ENCODE results near the gene PFKFB2. TPM values are rescaled to one million over a fixed set of nuclear protein-coding genes. Genes with fewer than 3 reads are reported as not detected.

The PFKFB2 gene
- total RNA-seq, 1 experiment from 2014 or later = 28.0 TPM

DNA sequence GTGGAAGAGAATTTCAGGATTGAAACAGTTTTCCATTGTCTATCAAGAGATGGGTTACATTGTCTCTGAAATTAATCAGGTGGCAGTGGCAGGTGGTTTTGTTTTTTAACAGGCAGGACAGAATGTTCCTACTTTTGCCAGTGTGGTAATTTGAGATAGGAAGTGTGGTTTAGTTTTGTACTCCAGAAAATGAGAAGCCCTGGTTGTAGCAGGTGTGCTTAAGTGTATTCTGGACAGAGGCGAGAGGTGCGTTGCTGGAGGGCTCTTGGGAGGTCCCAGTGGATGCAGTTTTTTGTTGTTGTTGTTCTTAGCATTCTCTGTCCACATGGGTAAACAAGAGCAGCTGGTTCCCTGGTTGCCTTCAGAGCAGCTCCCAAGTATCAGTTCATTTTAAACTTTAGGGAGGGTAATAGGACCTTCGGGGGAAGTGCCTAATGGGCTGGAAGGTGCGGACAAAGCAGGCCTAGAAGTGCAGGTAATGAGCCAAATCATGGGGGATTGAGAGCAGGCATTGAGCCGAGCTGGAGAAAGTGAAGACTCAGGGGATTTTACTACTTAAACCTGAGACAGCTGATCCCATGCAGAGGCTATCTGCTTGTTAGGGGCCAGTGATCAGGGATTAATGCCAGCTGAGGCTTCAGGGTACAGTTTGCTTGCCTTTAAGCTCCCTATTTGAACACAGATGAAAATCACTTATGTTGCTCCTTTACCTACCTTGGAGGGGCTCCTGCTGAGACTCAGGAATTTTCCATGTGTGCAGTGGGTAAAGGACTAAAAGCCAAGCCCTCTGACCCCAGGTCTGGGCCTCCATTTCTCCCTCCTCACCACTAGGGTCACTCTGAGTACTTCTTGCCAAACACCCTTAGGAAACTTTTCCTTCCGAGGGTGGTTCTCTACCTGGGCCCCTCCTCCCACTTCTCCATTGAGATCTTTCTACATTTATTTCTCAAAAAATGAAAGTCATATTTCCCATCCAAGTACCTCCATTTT is 6.1 kb downstream of the PFKFB2 start:
- ChIA-PET POLR2A (ENCODE audit: unreplicated experiment) (no interaction called here), CTCF (no interaction called here)
- no peaks in the 10 kb centered on the region for H4K20me1 ChIP-seq (ENCODE audit: insufficient read depth)
- no peaks in the 10 kb centered on the region for H3K27me3 ChIP-seq (ENCODE audit: insufficient read depth, low read depth)
- H3F3A ChIP-seq (ENCODE audit: insufficient read depth, low read depth) = peaks cover 4% of the 10 kb centered on the region; the same call in 1 of the 2 replicates
- no peaks in the 10 kb centered on the region for H3K9me3 ChIP-seq (ENCODE audit: insufficient read depth, low read depth)
- H2AFZ ChIP-seq = no peak overlapping the region
- no TSS peak for BruUV-seq (replicated peaks)
- H3K9me2 ChIP-seq (ENCODE audit: insufficient read depth) = no peaks in the 10 kb centered on the region
- H3K4me2 ChIP-seq = no peak overlapping the region
- intact Hi-C loops (cut with micrococcal nuclease; ENCODE audit: unreplicated experiment) = loop anchor here (10.0 kb wide), 1 partner anchor 424 kb away; the partner anchor contains the start of gene DYRK3
- H3K36me3 ChIP-seq (ENCODE audit: low read depth) = peaks cover 12% of the 10 kb centered on the region; the same call in 1 of the 2 replicates
- H3K79me2 ChIP-seq (ENCODE audit: low read depth) = no peaks in the 10 kb centered on the region
- TF ChIP-seq, protein P1, sequence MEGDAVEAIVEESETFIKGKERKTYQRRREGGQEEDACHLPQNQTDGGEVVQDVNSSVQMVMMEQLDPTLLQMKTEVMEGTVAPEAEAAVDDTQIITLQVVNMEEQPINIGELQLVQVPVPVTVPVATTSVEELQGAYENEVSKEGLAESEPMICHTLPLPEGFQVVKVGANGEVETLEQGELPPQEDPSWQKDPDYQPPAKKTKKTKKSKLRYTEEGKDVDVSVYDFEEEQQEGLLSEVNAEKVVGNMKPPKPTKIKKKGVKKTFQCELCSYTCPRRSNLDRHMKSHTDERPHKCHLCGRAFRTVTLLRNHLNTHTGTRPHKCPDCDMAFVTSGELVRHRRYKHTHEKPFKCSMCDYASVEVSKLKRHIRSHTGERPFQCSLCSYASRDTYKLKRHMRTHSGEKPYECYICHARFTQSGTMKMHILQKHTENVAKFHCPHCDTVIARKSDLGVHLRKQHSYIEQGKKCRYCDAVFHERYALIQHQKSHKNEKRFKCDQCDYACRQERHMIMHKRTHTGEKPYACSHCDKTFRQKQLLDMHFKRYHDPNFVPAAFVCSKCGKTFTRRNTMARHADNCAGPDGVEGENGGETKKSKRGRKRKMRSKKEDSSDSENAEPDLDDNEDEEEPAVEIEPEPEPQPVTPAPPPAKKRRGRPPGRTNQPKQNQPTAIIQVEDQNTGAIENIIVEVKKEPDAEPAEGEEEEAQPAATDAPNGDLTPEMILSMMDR (conservative IDR thresholded peaks at IDR 0.05) = no peak
- H3K4me1 ChIP-seq (replicated peaks; ENCODE audit: insufficient read depth) = no peaks in the 10 kb centered on the region
- no peak overlapping the region for H3K27ac ChIP-seq
- H3K4me3 ChIP-seq = no peak overlapping the region
- no peak for DNase-seq

DNA sequence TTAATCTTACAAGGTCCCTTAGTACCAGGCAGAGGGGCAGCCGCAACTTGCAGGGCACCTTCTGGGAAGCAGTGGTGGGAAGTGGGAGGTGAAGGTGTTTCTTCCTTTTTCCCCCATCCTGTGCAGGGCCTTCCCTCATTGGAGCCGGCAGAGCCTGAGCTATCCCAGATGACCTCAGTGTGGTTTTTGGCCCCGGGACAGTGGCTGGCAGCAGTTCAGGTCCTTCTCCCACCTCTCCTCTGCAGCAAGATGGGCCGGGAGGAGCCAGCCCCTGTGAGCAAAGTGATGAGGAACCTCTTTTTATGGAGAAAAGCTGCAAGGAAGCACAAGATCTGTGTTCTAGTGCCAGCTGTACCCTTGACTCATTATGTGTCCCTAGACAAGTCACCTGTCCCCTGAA is 6.8 kb downstream of the PFKFB2 start:
- no TSS peak for BruUV-seq (replicated peaks)
- Histone ChIP-seq H3F3A (ENCODE audit: insufficient read depth, low read depth) (no peaks in the 10 kb centered on the region), H3K27ac (no peak overlapping the region), H4K20me1 (ENCODE audit: insufficient read depth) (no peaks in the 10 kb centered on the region), H3K36me3 (ENCODE audit: low read depth) (peaks cover 12% of the 10 kb centered on the region; the same call in 1 of the 2 replicates), H3K27me3 (ENCODE audit: insufficient read depth, low read depth) (no peaks in the 10 kb centered on the region), H3K4me2 (no peak overlapping the region), H3K4me3 (no peak overlapping the region), H2AFZ (no peak overlapping the region), H3K4me1 (replicated peaks; ENCODE audit: insufficient read depth) (no peaks in the 10 kb centered on the region), H3K79me2 (ENCODE audit: low read depth) (no peaks in the 10 kb centered on the region), H3K9me3 (ENCODE audit: insufficient read depth, low read depth) (no peaks in the 10 kb centered on the region), H3K9me2 (ENCODE audit: insufficient read depth) (no peaks in the 10 kb centered on the region)
- POLR2A ChIA-PET (ENCODE audit: unreplicated experiment) = no interaction called here
- intact Hi-C loops (cut with micrococcal nuclease; ENCODE audit: unreplicated experiment) = loop anchor here (10.0 kb wide), 1 partner anchor 425 kb away; the partner anchor contains the start of gene DYRK3
- TF ChIP-seq, protein P1 (conservative IDR thresholded peaks at IDR 0.05) = no peak
- TF ChIP-seq EZH2 (IDR thresholded peaks at IDR 0.05; ENCODE audit: low read depth) = no peak
- DNase-seq = no peak
- CTCF ChIA-PET = no interaction called here

DNA sequence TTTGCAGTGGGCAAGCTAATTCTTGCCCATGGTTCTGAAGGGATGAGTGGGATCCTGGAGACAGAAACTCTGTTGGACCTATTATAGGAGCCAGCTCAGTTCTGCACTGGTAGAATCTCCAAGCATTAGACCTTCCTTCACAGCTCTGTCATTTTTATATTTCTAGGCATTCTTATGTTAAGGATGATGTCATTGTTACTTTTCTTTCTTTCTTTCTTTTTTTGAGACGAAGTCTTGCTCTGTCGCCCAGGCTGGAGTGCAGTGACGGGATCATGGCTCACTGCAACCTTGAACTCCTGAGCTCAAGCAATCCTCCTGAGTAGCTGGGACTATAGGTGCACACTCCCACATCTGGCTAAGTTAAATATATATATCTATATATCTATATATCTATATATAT is 7.5 kb downstream of the PFKFB2 start:
- Histone ChIP-seq H3K4me3 (no peak overlapping the region), H3K27me3 (ENCODE audit: insufficient read depth, low read depth) (no peaks in the 10 kb centered on the region), H3K27ac (no peak overlapping the region), H3K79me2 (ENCODE audit: low read depth) (no peaks in the 10 kb centered on the region), H2AFZ (no peak overlapping the region), H3K9me3 (ENCODE audit: insufficient read depth, low read depth) (no peaks in the 10 kb centered on the region), H3F3A (ENCODE audit: insufficient read depth, low read depth) (no peaks in the 10 kb centered on the region), H3K4me2 (no peak overlapping the region), H3K36me3 (ENCODE audit: low read depth) (peaks cover 16% of the 10 kb centered on the region), H3K9me2 (ENCODE audit: insufficient read depth) (no peaks in the 10 kb centered on the region), H3K4me1 (replicated peaks; ENCODE audit: insufficient read depth) (no peaks in the 10 kb centered on the region), H4K20me1 (ENCODE audit: insufficient read depth) (no peaks in the 10 kb centered on the region)
- BruUV-seq (replicated peaks) = no TSS peak
- intact Hi-C loops (cut with micrococcal nuclease; ENCODE audit: unreplicated experiment) = no loop called here
- ChIA-PET CTCF (no interaction called here), POLR2A (ENCODE audit: unreplicated experiment) (no interaction called here)
- TF ChIP-seq, protein P1 (conservative IDR thresholded peaks at IDR 0.05) = no peak
- no peak for TF ChIP-seq EZH2 (IDR thresholded peaks at IDR 0.05; ENCODE audit: low read depth)
- DNase-seq = no peak
